Measurements from ENCODE around the gene PCYT2. TPM values are rescaled to one million over a fixed set of nuclear protein-coding genes. Genes with fewer than 3 reads are reported as not detected.

The PCYT2 gene
- total and polyA plus RNA-seq, 9 of the 15 experiments (the other 6 are each of a cell fraction or from before 2014, with no cell fraction given), result 0.92 to 134 (median 82.5) TPM

DNA sequence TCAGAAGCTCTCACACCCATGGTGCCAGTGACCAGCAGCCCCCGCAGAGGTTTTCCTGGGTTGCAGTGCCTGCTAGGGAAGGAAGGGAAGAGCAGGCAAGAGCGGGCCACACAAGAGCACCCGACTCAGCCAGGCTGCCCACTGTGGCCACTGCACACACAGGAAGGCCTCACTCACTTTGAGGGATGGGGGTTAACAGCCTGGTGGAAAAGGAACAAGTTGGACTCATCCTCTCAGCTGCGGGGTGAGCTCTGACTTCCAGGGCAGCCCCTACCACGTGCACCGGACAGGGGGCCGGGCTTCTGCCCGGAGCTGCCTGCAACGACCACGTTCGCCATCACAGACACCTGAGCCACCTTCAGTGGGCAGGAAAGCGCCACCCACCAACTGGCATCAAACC lies 59.0 kb downstream of the PCYT2 start:
- TF ChIP-seq POLR2G (IDR thresholded peaks at IDR 0.05; ENCODE audit: low read depth, low read length) (peak; percentile 62; the same call in 1 of the 2 replicates), RBM22 (IDR thresholded peaks at IDR 0.05; ENCODE audit: low read depth, low read length, poor library complexity, severe bottlenecking) (peak; percentile 35), RBFOX2 (IDR thresholded peaks at IDR 0.05; ENCODE audit: low read depth, low read length) (peak; percentile 63; the same call in 1 of the 2 replicates), HDAC6 (IDR thresholded peaks at IDR 0.05; ENCODE audit: low read depth, low read length) (no peak)
- CTCF ChIA-PET (ENCODE audit: low intra/inter-chr PET ratio), result no interaction called here
- H3K36me3 ChIP-seq (ENCODE audit: control insufficient read depth, insufficient read depth, low read length), result peaks cover 90% of the 10 kb centered on the region; the same call in 2 of the 3 replicates

DNA sequence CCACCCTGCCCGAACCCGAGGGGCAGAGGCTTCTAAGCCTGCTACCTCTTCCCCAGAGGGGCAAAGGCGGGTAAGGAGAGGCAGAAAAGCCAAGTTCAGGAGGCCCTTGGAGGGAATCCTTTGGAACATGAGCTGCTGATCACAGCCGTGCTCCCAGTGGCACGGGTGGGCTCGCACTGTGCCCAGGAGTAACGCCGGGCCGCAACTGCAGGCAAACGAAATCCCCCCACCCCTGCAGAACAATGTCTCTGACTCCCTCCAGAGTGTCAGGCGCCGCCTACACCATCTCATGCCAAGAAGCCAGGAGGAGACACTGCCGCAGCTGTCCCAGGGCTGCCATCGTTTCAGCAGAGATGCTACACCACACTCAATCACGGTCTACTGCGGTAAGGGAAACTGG lies 59.8 kb downstream of the PCYT2 start:
- Histone ChIP-seq H3K4me1 (replicated peaks in 1 of 2; ENCODE audit: control insufficient read depth in 2 of 2, insufficient read depth in 2 of 2, low read length in 2 of 2) (peaks cover 0 to 17% of the 10 kb centered on the region in 2 experiments; a peak in 1 of 5 replicates), H3K9me1 (ENCODE audit: control insufficient read depth, insufficient read depth, low read length) (no peaks in the 10 kb centered on the region), H3K4me3 (no peak overlapping the region), H3K4me2 (ENCODE audit: insufficient read depth, low read length) (no peak overlapping the region), H3K79me2 (ENCODE audit: control insufficient read depth, insufficient read depth, low read length) (peaks cover 39% of the 10 kb centered on the region), H3K27ac (ENCODE audit: extremely low read depth, low read depth, low read length) (no peak overlapping the region), H3K9me3 (replicated peaks; ENCODE audit: control insufficient read depth, insufficient read depth, low read depth, low read length) (no peaks in the 10 kb centered on the region), H4K20me1 (replicated peaks; ENCODE audit: control insufficient read depth, insufficient read depth, low read length) (no peaks in the 10 kb centered on the region; the same call in 1 of the 2 replicates), H3K36me3 (ENCODE audit: control insufficient read depth, insufficient read depth, low read length) (peaks cover 90% of the 10 kb centered on the region; the same call in 2 of the 3 replicates), H3K27me3 (ENCODE audit: control insufficient read depth in 2 of 2, insufficient read depth in 2 of 2, low read length in 2 of 2) (no peaks in the 10 kb centered on the region), H2AFZ (ENCODE audit: low read depth, low read length) (no peak overlapping the region), H3K9ac (ENCODE audit: insufficient read depth in 1 of 2, low read depth in 2 of 2, low read length in 2 of 2) (peak overlapping the region in 1 of 2 experiments; percentile 64; a peak in 2 of 4 replicates)
- intact Hi-C loops (cut with micrococcal nuclease) (no loop called here), in situ Hi-C loops (cut with MboI) (no loop called here)
- FAIRE-seq, result no peak
- ATAC-seq, result no peak
- TF ChIP-seq TGIF2 (CRISPR knock-in tag; IDR thresholded peaks at IDR 0.05) (no peak), CHD4 (IDR thresholded peaks at IDR 0.05; ENCODE audit: insufficient read depth, insufficient replicate concordance, low read depth, low read length, poor library complexity, severe bottlenecking) (no peak), ZNF263 (CRISPR knock-in tag; IDR thresholded peaks at IDR 0.05; ENCODE audit: borderline replicate concordance) (no peak), POLR2G (IDR thresholded peaks at IDR 0.05; ENCODE audit: low read depth, low read length) (peak; percentile 56; the same call in 1 of the 2 replicates), ARID2 (IDR thresholded peaks at IDR 0.05) (no peak), E2F3 (CRISPR knock-in tag; IDR thresholded peaks at IDR 0.05) (no peak), ETV6 (IDR thresholded peaks at IDR 0.05; ENCODE audit: borderline replicate concordance in 1 of 2, low read depth in 2 of 2, low read length in 1 of 2) (no peak), ETV6 (CRISPR knock-in tag; IDR thresholded peaks at IDR 0.05; ENCODE audit: borderline replicate concordance) (no peak), POU5F1 (IDR thresholded peaks at IDR 0.05; ENCODE audit: borderline replicate concordance, low read depth, low read length, partially characterized antibody) (no peak), RBFOX2 (IDR thresholded peaks at IDR 0.05; ENCODE audit: low read depth, low read length) (peak; percentile 29; the same call in 1 of the 2 replicates), RBBP5 (IDR thresholded peaks at IDR 0.05; ENCODE audit: borderline replicate concordance, insufficient read depth, low read length, poor library complexity, severe bottlenecking) (no peak), SMC3 (conservative IDR thresholded peaks at IDR 0.05; ENCODE audit: insufficient read depth, low read depth, low read length) (no peak)
- ChIA-PET POLR2A (interaction anchor here (0.7 to 8.3 kb wide), 7 partner anchors 8 to 148 kb away, joined by 3 to 85 read pairs (median 5); partner anchors contain the start of genes MCRIP1, MRPL12 and P4HB), CTCF (ENCODE audit: low intra/inter-chr PET ratio) (no interaction called here)
- WGBS (ENCODE audit: insufficient coverage, low coverage, missing lambda C conversion rate), result 98% methylated on average over 9 of the region's 16 CpGs
- no peak for DNase-seq (ENCODE audit: extremely low read depth in 1 of 4, low spot score in 3 of 4)
- no TSS peak for BruUV-seq (replicated peaks)

More for the DNA sequence above, 59.0 kb downstream of the PCYT2 start:
- H3K4me1 ChIP-seq (replicated peaks in 1 of 2; ENCODE audit: control insufficient read depth in 2 of 2, insufficient read depth in 2 of 2, low read length in 2 of 2), result peaks cover 0 to 14% of the 10 kb centered on the region in 2 experiments; a peak in 1 of 5 replicates
- peaks cover 47% of the 10 kb centered on the region for H3K79me2 ChIP-seq (ENCODE audit: control insufficient read depth, insufficient read depth, low read length)
- POLR2A ChIA-PET, result interaction anchor here (0.7 to 8.3 kb wide), 7 partner anchors 9 to 743 kb away, joined by 3 to 85 read pairs (median 5); partner anchors contain the start of genes MCRIP1, MRPL12 and P4HB
- H3K9me1 ChIP-seq (ENCODE audit: control insufficient read depth, insufficient read depth, low read length), result no peaks in the 10 kb centered on the region
- H4K20me1 ChIP-seq (replicated peaks; ENCODE audit: control insufficient read depth, insufficient read depth, low read length), result no peaks in the 10 kb centered on the region; the same call in 1 of the 2 replicates
- no peak overlapping the region for H3K4me2 ChIP-seq (ENCODE audit: insufficient read depth, low read length)
- in situ Hi-C loops (cut with MboI) (no loop called here), intact Hi-C loops (cut with micrococcal nuclease) (no loop called here)
- FAIRE-seq (no peak), ATAC-seq (no peak), DNase-seq (ENCODE audit: extremely low read depth in 1 of 4, low spot score in 3 of 4) (no peak)
- peak overlapping the region in 1 of 2 experiments; percentile 64; a peak in 1 of 4 replicates for H3K9ac ChIP-seq (ENCODE audit: insufficient read depth in 1 of 2, low read depth in 2 of 2, low read length in 2 of 2)
- no peaks in the 10 kb centered on the region for H3K27me3 ChIP-seq (ENCODE audit: control insufficient read depth in 2 of 2, insufficient read depth in 2 of 2, low read length in 2 of 2)
- no peak overlapping the region for H3K27ac ChIP-seq (ENCODE audit: extremely low read depth, low read depth, low read length)
- BruUV-seq (replicated peaks), result no TSS peak
- H3K4me3 ChIP-seq, result no peak overlapping the region
- WGBS (ENCODE audit: insufficient coverage, low coverage, missing lambda C conversion rate), result 98% methylated on average over 11 of the region's 12 CpGs
- H2AFZ ChIP-seq (ENCODE audit: low read depth, low read length), result no peak overlapping the region
- no peaks in the 10 kb centered on the region for H3K9me3 ChIP-seq (replicated peaks; ENCODE audit: control insufficient read depth, insufficient read depth, low read depth, low read length)
